Measurements from ENCODE around the gene MS4A5. TPM values are rescaled to one million over a fixed set of nuclear protein-coding genes. Genes with fewer than 3 reads are reported as not detected.

MS4A5 gene
- total and polyA plus RNA-seq, 10 of the 15 experiments (the other 5 are each of a cell fraction or from before 2014, with no cell fraction given), result not detected

DNA sequence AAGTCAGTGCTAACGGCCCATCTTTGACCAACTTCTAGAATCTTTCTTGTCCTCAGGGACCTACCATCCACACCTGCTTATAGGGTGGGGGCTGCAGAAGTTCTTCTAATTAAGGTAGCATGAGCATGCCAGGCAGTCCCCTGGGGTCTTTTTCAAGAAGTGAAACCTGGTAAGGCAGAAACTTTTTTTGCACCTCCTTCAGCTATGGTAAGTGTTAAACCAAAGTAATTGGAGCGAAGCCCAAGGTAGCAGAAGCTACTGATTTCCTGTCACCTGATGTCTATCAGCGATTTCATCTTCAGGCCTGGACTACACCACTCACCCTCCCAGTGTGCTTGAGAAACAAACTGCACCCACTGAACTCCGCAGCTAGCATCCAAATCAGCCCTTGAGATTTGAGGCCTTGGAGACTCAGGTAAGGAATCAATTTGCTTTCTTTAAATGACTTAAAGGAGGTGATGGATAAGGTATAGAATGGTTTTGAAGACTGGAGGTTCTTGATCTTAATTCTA is 26.2 kb downstream of the MS4A5 start, which contains the start of gene MS4A1:
TSS of gene MS4A1 (plus strand) at position 317 of the 512 bp plus-strand sequence. CDS start 6,528 bp downstream, outside the sequence.
- no peaks in the 10 kb centered on the region for H3K27me3 ChIP-seq (replicated peaks in 1 of 2; ENCODE audit: control insufficient read depth in 2 of 2, insufficient read depth in 2 of 2, low read length in 1 of 2)
- ChIA-PET RAD21 (ENCODE audit: unreplicated experiment) (interaction anchor here (1.1 to 7.4 kb wide), 16 partner anchors 10 to 308 kb away, joined by 3 to 195 read pairs (median 4); partner anchors contain the start of gene MS4A7), SMC1A (ENCODE audit: uncharacterized antibody, unreplicated experiment) (interaction anchor here (0.9 to 9.0 kb wide), 17 partner anchors 10 to 458 kb away, joined by 3 to 298 read pairs (median 6); partner anchors contain the start of genes MS4A7 and TMEM109), CTCF (interaction anchor here (0.7 to 7.7 kb wide), 12 partner anchors 13 to 308 kb away, joined by 3 to 190 read pairs (median 10); partner anchors contain the start of gene MS4A7), POLR2A (interaction anchor here (0.6 to 3.9 kb wide), 12 partner anchors 9 to 314 kb away, joined by 3 to 23 read pairs (median 6); partner anchors contain the start of gene MS4A7)
- peak within 1 kb of the TSS; percentile 82 for H3K4me2 ChIP-seq (ENCODE audit: control insufficient read depth, insufficient read depth)
- H3K9me3 ChIP-seq (replicated peaks; ENCODE audit: control insufficient read depth, insufficient read depth, low read length), result no peaks in the 10 kb centered on the region
- 0% methylated on average over 4 of the region's 4 CpGs for WGBS (ENCODE audit: insufficient coverage, insufficient replicate concordance, low lambda C conversion rate, missing lambda C conversion rate)
- no peak within 1 kb of the TSS; the same call in 1 of the 2 replicates for H2AFZ ChIP-seq (ENCODE audit: control insufficient read depth, low read depth, low read length)
- peak within 1 kb of the TSS; percentile 85 for H3K9ac ChIP-seq (ENCODE audit: control insufficient read depth, insufficient read depth, low read length)
- intact Hi-C loops (cut with micrococcal nuclease; ENCODE audit: unreplicated experiment) (loop anchor here (1.0 kb wide), 2 partner anchors 77 to 88 kb away; partner anchors contain the start of gene MS4A7), in situ Hi-C loops (cut with MboI) (loop anchor here (10.0 kb wide), 1 partner anchor 609 kb away; no protein-coding TSS in a partner anchor)
- peaks cover 21% of the 10 kb centered on the region for H3K4me1 ChIP-seq (ENCODE audit: control insufficient read depth, insufficient read depth, low read length)
- DNase-seq (ENCODE audit: low read depth, low spot score), result peak; percentile 98
- FAIRE-seq, result peak; percentile 61
- ATAC-seq, result peak; percentile 82
- H3K4me3 ChIP-seq, result peak within 1 kb of the TSS; percentile 89
- no TSS peak for BruUV-seq (replicated peaks)
- peaks cover 0 to 2% of the 10 kb centered on the region in 2 experiments; a peak in 1 of 4 replicates for H3K36me3 ChIP-seq (ENCODE audit: control insufficient read depth in 2 of 2, insufficient read depth in 2 of 2, low read length in 1 of 2)
- H4K20me1 ChIP-seq (ENCODE audit: control insufficient read depth, insufficient read depth), result 0 out of 2 replicates have a peak, but pooled peaks cover 2% of the 10 kb centered on the region
- H3K79me2 ChIP-seq (ENCODE audit: control insufficient read depth, insufficient read depth, low read length), result peaks cover 52% of the 10 kb centered on the region
- H3K27ac ChIP-seq (ENCODE audit: control insufficient read depth, insufficient read depth), result peak within 1 kb of the TSS; percentile 93
- TF ChIP-seq MLLT1 (IDR thresholded peaks at IDR 0.05) (peak; percentile 85), SMAD5 (IDR thresholded peaks at IDR 0.05; ENCODE audit: low read depth) (peak; percentile 89), STAT3 (IDR thresholded peaks at IDR 0.05; ENCODE audit: low read depth, low read length) (peak; percentile 64; the same call in 1 of the 2 replicates), FOXM1 (IDR thresholded peaks at IDR 0.05; ENCODE audit: low read depth, low read length) (peak; percentile 97), CHD2 (IDR thresholded peaks at IDR 0.05; ENCODE audit: borderline replicate concordance, low read depth, low read length) (peak; percentile 91; the same call in 1 of the 2 replicates), RAD21 (IDR thresholded peaks at IDR 0.05; ENCODE audit: insufficient read depth, low read depth, low read length) (0 out of 2 replicates have a peak, but pooled peaks have one; percentile 14), CBFB (IDR thresholded peaks at IDR 0.05; ENCODE audit: low read depth) (0 out of 2 replicates have a peak, but pooled peaks have one; percentile 20), RAD51 (IDR thresholded peaks at IDR 0.05) (peak; percentile 94), NBN (IDR thresholded peaks at IDR 0.05) (peak; percentile 96), PBX3 (IDR thresholded peaks at IDR 0.05; ENCODE audit: insufficient replicate concordance, low read depth, low read length) (peak; percentile 49), KDM1A (IDR thresholded peaks at IDR 0.05; ENCODE audit: borderline replicate concordance) (no peak), TARDBP (IDR thresholded peaks at IDR 0.05; ENCODE audit: borderline replicate concordance) (peak; percentile 79; the same call in 1 of the 2 replicates), MEF2B (IDR thresholded peaks at IDR 0.05; ENCODE audit: partially characterized antibody, poor library complexity, severe bottlenecking) (peak; percentile 100), NFXL1 (IDR thresholded peaks at IDR 0.05; ENCODE audit: borderline replicate concordance) (no peak), IRF4 (IDR thresholded peaks at IDR 0.05; ENCODE audit: low read depth, low read length) (peak; percentile 92), ESRRA (IDR thresholded peaks at IDR 0.05; ENCODE audit: low read length) (no peak), SP1 (IDR thresholded peaks at IDR 0.05; ENCODE audit: low read depth, low read length) (peak; percentile 87), PML (IDR thresholded peaks at IDR 0.05; ENCODE audit: low read length) (peak; percentile 80)
- TF ChIP-seq, protein P1, sequence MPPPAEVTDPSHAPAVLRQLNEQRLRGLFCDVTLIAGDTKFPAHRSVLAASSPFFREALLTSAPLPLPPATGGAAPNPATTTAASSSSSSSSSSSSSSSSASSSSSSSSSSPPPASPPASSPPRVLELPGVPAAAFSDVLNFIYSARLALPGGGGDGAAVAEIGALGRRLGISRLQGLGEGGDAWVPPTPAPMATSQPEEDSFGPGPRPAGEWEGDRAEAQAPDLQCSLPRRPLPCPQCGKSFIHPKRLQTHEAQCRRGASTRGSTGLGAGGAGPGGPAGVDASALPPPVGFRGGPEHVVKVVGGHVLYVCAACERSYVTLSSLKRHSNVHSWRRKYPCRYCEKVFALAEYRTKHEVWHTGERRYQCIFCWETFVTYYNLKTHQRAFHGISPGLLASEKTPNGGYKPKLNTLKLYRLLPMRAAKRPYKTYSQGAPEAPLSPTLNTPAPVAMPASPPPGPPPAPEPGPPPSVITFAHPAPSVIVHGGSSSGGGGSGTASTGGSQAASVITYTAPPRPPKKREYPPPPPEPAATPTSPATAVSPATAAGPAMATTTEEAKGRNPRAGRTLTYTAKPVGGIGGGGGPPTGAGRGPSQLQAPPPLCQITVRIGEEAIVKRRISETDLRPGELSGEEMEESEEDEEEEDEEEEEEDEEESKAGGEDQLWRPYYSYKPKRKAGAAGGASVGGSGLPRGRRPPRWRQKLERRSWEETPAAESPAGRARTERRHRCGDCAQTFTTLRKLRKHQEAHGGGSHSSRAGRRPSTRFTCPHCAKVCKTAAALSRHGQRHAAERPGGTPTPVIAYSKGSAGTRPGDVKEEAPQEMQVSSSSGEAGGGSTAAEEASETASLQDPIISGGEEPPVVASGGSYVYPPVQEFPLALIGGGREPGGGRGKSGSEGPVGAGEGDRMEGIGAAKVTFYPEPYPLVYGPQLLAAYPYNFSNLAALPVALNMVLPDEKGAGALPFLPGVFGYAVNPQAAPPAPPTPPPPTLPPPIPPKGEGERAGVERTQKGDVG (CRISPR knock-in tag; IDR thresholded peaks at IDR 0.05), result no peak

Measured in GM12878 (cell line).